HG03460 (cell line): ENCODE measurements around the gene CAV2.
"Not testable (repeated sequence)": the region's sequence is repeated elsewhere in the genome, so short reads cannot be mapped to it uniquely, and the experiment has no call there.

Experiments used
- ATAC-seq: cut with Tn5 transposase; IDR thresholded peaks from one replicate; pipeline ENCODE4 v1.9.1; 2021; ENCODE audit not compliant: unreplicated experiment

The CAV2 gene, protein sequence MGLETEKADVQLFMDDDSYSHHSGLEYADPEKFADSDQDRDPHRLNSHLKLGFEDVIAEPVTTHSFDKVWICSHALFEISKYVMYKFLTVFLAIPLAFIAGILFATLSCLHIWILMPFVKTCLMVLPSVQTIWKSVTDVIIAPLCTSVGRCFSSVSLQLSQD

DNA sequence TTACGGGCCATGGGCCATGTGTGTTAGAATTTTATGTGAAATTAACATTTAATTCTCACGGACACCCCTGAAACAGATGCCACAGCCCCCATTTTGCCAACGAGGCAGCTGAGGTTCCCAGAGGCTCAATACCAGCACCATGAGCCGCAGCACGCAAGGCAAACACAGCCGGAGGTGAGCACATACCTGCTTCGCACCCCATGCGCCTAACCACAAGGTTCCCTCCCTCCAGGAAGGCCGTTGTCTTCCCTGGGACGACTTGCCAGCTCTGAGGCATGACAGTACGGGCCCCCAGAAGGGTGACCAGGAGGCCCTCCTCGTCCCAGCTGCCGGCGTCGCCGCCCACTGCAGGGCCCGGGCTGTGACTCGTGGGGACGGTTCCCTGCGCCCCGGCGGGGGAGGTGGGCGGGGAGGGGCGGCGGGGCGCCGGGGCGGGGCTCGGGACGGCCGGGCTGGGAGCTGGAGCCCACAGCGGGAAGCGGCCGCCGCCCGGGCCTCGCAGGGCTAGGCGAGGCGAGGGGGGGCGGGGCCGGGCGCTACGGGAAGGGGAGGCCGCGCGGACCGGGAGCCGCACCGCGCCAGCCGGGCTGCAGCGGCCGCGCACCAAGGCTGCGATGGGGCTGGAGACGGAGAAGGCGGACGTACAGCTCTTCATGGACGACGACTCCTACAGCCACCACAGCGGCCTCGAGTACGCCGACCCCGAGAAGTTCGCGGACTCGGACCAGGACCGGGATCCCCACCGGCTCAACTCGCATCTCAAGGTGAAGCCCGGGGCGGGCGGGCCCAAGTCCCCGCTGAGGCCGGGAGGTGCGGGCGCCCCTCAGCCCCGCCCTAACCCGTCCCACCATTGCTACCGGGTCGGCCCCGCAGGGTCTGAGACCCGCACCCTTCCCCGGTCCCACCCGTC, at the start of gene CAV2:
Gene CAV2, plus strand, starts transcription at position 571 of the 910 bp plus-strand sequence. Its CDS starts 44 bp downstream, at position 615.
- no peak for ATAC-seq

DNA sequence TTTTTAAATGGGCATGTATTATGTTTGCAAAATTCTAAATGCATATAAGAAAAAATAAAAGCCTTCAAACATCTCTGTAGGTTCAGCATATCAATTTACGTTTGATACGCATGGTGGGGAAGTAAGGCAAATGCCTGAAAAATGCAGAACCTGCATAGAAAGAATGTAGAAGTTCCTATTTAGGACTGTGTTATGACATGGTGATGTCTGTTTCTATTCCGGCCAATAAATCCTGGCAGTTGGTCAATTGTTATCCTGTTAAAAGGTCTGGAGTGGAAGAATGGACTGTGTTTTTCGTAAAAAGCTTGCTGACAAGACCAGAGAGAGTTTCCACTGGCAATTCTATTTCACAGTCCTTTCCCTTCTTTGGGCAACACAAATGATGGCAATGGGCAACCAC, 49.6 kb upstream of the CAV2 start:
- ATAC-seq: no peak

DNA sequence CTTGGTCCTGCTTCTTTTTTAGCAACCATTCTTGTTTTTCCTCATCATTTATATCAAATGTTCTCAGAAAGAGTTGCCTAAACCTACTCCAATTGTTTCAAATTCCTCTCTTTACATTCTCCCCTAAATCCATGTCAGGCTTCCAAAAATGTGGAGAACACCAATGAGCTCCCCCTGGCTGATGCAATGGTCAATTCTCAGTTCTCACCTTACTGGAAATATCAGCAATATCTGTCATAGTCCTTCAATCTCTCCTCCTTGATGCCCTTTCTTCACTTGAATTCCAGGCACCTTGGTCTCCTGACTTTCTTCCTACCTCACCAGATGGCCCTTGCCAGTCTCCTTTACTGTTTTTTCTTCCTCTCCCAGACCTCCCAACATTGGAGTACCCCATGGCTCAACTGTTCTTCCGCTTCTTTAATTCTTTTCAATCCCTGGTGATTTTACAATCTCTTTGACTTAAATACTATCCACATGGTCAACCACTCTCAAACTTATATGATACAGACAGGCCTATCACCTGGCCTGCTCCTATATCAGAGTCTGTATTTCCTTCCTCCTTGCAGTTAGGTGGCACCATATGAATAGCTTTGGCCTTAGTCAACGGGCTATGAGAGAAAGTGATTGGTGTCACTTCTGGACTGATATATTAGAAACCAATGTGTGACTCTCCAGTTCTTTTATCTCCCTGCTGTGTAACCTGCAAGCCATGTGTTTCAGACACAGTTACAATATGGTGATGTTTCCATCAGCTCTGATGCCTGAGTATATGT, 47.4 kb upstream of the CAV2 start:
- ATAC-seq: no peak

DNA sequence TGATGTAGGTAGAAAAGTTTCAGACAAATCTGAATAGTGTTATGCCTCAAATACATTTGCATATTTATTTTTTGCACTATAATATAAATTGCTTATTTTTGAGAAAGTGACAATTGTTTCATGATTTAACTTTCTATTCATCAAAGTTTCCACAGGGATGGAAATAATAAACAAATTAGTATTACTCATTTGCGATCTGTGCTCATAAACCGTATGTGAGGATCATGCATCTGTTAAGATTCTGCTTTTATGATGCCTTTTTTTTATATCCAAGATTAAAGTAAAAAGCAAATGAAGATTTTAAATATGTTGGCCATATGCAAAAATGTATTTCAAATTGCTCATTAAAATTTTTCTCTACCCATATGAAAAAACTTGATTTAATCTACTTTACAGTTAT, 45.2 kb upstream of the CAV2 start:
- no peak for ATAC-seq

DNA sequence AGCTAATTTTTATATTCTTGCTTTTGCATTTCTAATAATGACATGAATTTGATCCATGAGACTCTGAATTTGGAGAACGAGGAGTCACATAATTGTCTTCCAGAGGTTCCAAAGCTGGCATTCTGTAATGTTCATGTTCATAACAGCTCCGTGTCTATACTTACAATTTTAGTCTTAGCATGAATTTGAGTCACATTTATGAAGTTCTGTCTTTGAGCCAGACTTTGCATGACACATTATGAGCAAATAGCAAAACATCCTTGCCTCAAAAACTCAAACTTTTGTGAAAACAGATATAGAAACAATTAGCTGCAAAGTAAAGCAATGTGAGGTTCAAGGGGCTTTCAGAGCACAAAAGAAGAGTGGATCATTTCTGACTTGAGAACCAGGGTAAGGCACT, 44.5 kb upstream of the CAV2 start:
- no peak for ATAC-seq

DNA sequence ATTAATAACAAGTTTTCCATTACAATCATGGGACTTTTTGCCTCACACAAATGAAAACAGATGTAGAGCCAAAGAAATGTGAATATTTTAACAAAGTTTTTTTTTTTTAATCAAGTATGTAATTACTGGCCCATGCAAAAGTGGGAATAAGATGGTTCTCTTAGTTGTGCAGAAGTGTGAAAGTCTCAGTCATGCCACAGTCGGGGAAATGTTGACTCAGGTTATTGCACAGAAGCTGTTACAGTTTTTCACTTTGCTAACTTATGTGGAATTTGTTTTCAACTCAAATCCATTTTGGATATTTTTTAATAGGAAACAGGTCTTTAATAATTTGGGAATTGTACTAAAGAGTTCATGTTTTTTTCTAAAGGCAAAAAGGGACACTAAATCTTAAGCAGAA, 44.0 kb upstream of the CAV2 start:
- ATAC-seq: no peak

DNA sequence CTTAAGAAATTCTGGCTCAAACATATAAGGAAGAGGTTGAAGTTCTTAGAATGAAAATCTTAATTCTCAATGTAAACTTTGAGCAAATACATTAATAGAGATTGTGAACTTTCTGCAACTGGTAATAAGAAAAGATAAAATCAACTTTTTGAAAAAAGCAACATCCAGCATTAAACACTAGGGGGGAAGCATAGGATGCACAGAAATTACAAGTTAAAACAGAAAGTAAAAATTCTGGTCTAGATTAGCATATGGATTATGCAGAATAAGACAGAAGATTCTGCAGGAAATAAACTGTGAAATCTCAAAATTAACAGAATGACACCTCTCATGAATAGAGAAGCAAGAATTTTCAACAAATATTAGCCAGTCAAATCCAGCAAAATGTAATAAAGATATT, 38.0 kb upstream of the CAV2 start:
- no peak for ATAC-seq

DNA sequence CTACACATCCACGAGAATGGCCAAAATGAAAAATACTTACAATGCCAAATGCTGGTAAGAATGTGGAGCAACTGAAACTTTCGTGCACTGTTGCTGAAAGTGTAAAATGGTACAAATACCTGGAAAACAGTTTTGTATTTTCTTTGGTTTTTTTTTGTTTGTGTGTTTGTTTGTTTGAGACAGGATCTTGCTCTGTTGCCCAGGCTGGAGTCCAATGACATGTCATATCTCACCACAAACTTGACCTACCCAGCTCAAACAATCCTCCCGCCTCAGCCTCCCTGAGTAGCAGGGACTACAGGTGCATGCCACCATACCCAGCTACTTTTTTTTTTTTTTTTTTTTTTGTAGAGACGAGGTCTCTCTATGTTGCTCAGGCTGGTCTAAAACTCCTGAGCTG, 35.6 kb upstream of the CAV2 start:
- no peak for ATAC-seq

DNA sequence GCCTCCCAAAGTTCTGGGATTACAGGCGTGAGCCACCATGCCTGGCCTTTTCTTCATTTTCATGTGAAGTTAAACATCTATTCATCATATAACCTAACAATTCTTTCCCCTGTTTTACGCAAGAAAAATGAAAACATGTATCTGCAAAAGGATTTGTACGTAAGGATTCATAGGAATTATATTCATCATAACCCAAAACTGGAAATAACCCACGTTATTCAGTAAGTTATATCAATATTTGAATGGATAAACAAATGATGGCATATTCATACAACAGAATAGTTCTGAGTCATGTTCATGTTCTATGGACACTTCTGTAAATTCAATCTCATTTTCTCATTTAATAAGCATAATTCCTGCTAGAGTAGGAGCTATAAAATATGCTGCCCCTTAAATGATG, 35.2 kb upstream of the CAV2 start:
- ATAC-seq: no peak

DNA sequence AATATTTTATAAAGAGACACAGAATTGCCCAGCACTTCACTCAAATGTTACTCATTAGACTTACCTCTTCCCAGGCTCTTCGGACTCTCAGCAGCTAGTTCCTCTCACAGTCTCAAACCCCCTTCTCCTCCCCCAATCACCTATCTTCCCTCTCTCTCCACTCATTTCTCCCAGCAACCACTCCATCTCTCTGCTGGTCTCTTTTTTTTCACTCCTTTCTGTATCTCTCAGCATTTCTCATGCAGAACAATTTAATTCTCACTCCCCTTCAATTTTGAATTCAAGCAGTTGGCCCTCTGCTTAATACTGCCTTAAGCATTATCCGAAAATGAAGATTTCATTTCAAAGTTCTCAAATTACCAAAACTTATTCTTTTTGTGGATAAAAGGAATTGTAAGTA, 34.4 kb upstream of the CAV2 start:
- no peak for ATAC-seq

DNA sequence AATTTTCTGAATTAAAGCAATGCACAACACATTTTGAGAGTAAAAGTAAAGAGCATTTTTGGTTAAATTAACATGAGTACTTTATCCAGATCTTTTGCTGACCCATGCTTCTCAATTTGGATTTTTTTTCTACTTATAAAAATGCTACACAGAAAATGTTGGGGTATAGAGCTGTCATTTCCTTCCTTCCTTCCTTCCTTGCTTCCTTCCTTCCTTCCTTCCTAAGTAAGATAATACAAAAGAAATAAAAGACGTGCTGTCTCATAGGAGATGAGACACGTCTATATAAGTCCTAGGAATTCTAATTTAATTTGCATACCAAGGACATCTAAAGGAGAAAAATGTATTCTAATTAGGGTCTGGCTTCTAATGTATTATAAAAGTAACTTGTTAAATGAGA, 31.0 kb upstream of the CAV2 start:
- no peak for ATAC-seq

DNA sequence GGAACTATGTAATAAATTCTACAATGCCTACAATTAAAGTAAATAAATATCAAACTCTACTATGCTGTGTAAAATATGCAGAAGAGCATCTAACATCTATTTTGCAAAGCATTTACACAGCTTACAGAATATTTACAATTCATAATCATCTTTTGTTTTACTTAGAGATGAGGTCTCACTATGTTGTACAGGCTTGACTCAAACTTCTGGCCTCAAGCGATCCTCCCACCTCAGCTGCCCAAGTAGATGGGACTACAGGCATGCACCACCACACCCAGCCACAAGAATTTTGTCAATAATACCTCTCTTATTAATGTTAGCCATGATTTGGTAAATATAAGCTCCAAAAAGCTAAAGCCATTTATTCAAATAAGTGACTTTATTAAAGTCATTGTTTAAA, 21.9 kb upstream of the CAV2 start:
- ATAC-seq: no peak

DNA sequence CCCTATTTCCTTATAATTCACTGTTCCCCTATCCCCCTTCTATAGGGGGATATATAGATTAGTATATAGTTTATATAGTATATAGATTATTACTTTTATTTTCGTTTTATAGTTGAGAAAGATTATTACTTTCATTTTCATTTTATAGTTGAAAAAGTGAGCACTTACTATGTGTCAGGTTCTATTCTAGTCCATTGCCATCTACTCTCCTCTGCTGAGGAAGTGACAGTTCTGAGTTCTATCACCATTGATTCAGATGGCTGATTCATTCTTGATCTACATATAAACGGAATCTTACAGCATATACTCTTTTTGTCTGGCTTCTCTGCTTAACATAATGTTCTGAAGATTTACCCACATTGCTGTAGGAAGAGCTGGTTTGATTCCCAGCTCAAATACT, 20.7 kb upstream of the CAV2 start:
- no peak for ATAC-seq

DNA sequence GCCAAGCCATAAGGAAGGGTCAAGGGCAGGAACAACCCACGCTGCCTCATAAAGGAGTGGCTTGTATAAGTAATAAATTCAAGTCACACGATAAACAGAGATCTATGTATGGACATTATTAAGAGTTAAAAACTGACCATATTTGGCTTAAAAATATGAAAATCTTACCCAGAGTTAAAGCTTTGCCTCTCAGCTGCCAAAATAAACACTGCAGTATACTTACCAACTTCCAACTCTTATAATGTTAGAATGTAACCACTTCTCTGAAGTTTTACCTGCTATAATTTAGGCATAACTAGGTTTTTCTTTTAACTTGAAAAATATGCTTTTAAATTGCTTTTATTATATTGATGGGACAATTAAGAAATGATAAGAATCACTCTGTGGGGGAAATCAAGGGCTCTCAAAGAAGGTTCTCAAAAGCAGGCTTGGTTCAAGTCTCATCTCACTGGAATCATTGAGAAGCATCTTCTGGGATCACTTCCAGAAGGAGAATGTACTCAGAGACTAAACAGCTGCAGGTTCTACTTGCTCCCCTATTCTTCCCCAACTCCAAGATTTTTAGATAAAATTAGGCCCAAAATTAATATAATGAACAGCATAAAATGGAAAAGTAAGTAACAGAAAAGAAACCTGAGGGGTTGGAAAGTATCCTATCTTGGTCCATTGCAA, 16.1 kb upstream of the CAV2 start:
- no peak for ATAC-seq

DNA sequence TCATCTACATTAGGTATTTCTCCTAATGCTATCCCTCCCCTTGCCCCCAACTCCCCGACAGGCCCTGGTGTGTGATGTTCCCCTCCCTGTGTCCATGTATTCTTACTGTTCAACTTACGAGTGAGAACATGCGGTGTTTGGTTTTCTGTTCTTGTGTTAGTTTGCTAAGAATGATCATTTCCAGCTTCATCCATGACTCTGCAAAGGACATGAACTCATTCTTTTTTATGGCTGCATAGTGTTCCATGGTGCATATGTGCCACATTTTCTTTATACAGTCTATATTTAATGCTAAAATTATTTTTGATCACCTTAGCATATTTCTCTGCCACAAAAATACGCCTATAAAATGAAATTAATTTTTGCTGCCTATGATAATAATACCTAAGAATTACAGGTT, 15.1 kb upstream of the CAV2 start:
- ATAC-seq: not testable (repeated sequence)

DNA sequence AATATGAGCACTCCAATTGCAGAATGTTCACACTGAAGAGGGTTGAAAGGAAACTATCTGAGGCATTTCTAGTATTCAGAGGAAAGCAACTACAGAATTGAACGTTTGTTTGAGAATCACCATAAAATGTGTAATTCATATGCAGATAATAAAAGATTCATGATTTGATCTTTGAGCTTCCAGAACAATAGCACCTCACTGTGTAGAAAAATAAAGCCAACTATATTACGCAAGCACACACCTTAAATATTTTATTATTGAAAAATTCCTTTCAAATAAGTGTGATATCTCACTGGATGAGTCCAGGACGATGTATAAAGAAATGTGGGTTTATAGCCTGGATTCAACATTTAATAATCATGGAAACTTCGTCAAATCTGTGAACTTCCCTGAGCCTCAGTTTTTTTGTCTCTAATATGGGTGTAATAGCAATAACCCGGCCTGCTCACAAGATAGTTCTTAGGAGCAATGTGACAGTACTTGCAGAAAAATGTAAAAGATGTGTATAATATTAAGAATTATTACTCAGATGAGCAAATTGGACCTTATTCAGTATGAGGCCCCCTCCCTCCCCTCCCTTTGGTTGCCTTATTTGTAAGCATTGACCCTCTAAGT, 11.5 kb upstream of the CAV2 start:
- ATAC-seq: no peak

DNA sequence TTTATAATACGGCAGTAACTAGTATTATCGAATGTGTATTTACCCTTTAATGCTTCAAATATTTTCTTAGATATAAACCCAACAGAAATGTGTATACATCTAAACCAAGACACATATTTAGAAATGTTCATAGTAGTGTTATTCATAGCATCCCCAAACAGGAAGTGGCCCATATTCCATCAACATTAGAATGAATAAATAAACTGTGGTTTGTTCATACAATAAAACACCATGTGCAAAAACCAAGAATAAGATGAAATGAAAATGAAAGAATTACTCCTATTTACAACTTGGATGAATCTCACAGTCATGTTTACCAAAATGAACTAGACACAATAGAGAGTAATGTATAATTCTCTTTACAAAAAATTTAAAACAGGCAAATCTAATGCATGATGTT, 9.2 kb upstream of the CAV2 start:
- ATAC-seq: no peak

DNA sequence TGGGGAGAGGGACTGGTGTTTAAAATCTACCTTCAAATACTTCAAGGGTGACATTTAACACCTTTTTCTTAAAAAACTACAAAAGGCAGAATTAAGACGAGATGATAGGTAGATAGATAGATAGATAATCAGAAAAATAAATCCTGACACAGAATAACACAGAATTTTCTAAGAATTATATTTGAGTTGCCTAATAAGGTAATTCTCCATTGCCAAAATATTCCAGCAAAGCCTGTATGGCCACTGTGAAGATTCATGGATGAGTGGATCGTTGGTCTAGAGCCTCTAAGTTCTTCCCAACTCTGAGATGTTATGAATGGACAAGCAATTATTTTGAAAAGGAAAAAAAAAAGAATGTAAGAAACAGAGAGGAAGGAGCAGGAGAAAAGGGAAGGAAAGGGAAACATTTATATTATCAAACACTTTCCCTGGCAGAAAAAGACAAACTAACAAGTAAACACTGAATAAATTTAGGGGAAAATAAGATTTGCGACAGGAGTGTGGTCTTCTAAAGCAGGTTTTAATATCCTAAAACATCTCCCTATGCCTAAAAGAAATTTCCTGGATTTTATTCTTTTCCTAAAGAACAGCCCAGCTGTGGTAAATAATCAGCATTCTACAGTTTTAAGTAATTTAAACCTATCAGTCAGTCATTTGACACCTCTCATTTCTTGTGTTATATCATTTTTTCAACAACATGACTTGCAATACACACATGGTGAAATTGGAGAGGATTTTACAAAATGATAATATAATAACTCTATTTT, 7.5 kb upstream of the CAV2 start:
- ATAC-seq: no peak

DNA sequence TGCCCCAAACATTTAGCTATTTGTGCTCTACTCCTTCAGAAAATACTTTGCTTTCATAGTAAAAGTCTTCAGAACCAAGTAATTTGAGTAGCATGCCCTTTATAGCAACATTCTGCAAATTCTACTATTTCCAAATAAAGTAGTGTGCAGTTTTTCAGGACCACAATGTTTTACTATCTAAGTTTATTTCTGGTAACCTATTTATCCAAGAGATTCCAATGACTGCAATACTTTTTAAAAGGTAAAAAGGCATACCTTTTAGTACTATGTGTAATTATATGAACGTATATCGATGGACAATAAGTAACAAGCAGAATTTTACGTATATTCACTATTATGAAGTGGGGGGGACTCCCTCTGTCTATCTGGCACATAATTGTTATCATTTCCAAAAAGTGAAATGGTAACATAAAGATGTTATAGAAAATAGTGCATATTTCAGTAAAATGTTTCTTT, 6.9 kb upstream of the CAV2 start:
- no peak for ATAC-seq

DNA sequence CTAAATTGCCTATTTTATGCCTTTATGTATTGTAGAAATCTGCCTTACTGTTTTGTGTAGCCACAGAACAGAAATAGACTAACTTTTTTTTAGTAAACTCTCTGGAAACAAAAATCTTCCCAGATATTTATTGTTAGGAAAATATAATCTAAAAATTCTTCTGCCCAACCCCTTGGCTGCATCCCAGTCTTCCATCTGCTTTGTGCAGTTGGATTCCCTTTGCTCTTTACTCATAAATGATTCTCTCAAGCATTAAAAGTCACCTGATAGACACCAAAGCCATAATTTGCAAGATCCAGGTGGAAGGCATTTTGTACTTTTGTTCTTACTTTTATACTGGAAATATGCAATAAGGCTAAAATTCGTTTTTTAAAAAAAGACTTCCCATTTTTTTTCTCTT, 6.1 kb upstream of the CAV2 start:
- ATAC-seq: no peak
